ENCODE results near the gene LRRC4C. TPM values are rescaled to one million over a fixed set of nuclear protein-coding genes. Genes with fewer than 3 reads are reported as not detected.

The LRRC4C gene
- total RNA-seq, 1 donor from 2014 or later, result 5.5 TPM

- Mint-ChIP-seq H3K4me1 (no peaks in the 10 kb centered on the region), H3K27ac (ENCODE audit: unreplicated experiment) (no peak overlapping the region), H3K36me3 (ENCODE audit: low read depth) (no peaks in the 10 kb centered on the region), H3K9me3 (peaks cover 3% of the 10 kb centered on the region), H3K4me3 (no peak overlapping the region), H3K27me3 (ENCODE audit: low read depth) (no peaks in the 10 kb centered on the region)
- TF ChIP-seq CTCF (conservative IDR thresholded peaks at IDR 0.05), result no peak
- no peak for DNase-seq (ENCODE audit: low read depth, low spot score)
These were observed 407.4 kb downstream of the LRRC4C start for GRCh38 chr11:41051919-41052635.

DNA sequence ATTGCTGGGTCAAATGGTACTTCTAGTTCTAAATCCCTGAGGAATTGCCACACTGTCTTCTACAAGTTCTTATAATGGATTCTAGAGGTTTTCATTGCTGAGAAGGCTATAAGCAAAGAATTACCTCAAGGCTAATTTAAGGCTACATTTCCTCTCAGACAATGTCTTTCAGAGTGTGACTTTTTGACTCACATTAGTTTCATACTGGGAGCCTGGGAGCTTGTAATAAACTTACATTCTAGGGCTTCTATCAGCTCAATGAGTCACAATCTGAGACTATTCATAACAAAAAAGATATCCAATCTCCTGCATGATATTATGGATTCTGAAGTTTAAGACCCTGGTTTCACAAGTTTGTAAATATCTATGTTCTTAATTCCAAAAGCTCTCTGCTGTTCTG, 408.7 kb downstream of the LRRC4C start:
- no peak for TF ChIP-seq CTCF (conservative IDR thresholded peaks at IDR 0.05)
- Mint-ChIP-seq H3K9me3 (peaks cover 3% of the 10 kb centered on the region), H3K27ac (ENCODE audit: unreplicated experiment) (no peak overlapping the region), H3K27me3 (ENCODE audit: low read depth) (no peaks in the 10 kb centered on the region), H3K4me3 (no peak overlapping the region), H3K36me3 (ENCODE audit: low read depth) (no peaks in the 10 kb centered on the region), H3K4me1 (no peaks in the 10 kb centered on the region)
- DNase-seq (ENCODE audit: low read depth, low spot score), result no peak

GRCh38 chr11:41047229-41047628, 412.2 kb downstream of the LRRC4C start:
- H3K36me3 Mint-ChIP-seq (ENCODE audit: low read depth), result no peaks in the 10 kb centered on the region
- H3K4me1 Mint-ChIP-seq, result no peaks in the 10 kb centered on the region
- no peaks in the 10 kb centered on the region for H3K27me3 Mint-ChIP-seq (ENCODE audit: low read depth)
- peaks cover 3% of the 10 kb centered on the region for H3K9me3 Mint-ChIP-seq
- no peak overlapping the region for H3K27ac Mint-ChIP-seq (ENCODE audit: unreplicated experiment)
- TF ChIP-seq CTCF (conservative IDR thresholded peaks at IDR 0.05), result no peak
- H3K4me3 Mint-ChIP-seq, result no peak overlapping the region
- no peak for DNase-seq (ENCODE audit: low read depth, low spot score)

DNA sequence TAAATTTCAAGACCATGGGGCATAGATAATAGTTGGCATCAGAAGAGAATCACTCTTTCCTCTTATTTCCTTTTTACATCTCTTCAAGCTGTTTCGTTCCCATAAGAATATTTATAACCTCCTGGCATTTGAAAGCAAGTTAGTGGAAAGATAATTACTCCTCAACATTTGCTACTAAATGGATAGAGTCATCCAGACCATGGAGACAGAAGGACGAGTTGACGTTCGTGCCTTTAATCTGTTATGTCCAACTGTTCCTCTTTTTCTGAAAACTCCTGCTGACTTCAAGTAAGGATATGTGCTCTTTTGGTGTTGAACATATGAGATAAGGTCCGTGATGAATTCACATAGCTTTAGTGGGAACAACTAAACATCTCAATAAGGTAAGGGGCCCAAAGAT, 414.2 kb downstream of the LRRC4C start:
- no peak overlapping the region for H3K27ac Mint-ChIP-seq (ENCODE audit: unreplicated experiment)

GRCh38 chr11:41044747-41045146, 414.7 kb downstream of the LRRC4C start:
- Mint-ChIP-seq H3K27me3 (ENCODE audit: low read depth) (no peaks in the 10 kb centered on the region), H3K4me3 (no peak overlapping the region), H3K27ac (ENCODE audit: unreplicated experiment) (no peak overlapping the region), H3K36me3 (ENCODE audit: low read depth) (no peaks in the 10 kb centered on the region), H3K9me3 (no peaks in the 10 kb centered on the region), H3K4me1 (no peaks in the 10 kb centered on the region)
- no peak for TF ChIP-seq CTCF (conservative IDR thresholded peaks at IDR 0.05)
- DNase-seq (ENCODE audit: low read depth, low spot score), result no peak

More for the DNA sequence above, 414.2 kb downstream of the LRRC4C start:
- Mint-ChIP-seq H3K36me3 (ENCODE audit: low read depth) (no peaks in the 10 kb centered on the region), H3K9me3 (no peaks in the 10 kb centered on the region), H3K4me3 (no peak overlapping the region), H3K27me3 (ENCODE audit: low read depth) (no peaks in the 10 kb centered on the region), H3K4me1 (no peaks in the 10 kb centered on the region)
- no peak for TF ChIP-seq CTCF (conservative IDR thresholded peaks at IDR 0.05)
- DNase-seq (ENCODE audit: low read depth, low spot score), result no peak

All from neural crest cell (in vitro differentiated cells).